ENCODE measurements around the gene ANAPC4. TPM values are rescaled to one million over a fixed set of nuclear protein-coding genes. Genes with fewer than 3 reads are reported as not detected.

ANAPC4 gene
- total RNA-seq, 2 donors from 2014 or later, result 41.0 to 41.1 TPM

- ATAC-seq (ENCODE audit: insufficient number of reproducible peaks, low FRiP score, low read depth) (no peak), DNase-seq (ENCODE audit: low spot score) (no peak)
- TF ChIP-seq CTCF (IDR thresholded peaks at IDR 0.05), result no peak
- no peaks in the 10 kb centered on the region for H3K4me1 ChIP-seq (ENCODE audit: control insufficient read depth in 1 of 2, low read depth in 2 of 2)
- no peaks in the 10 kb centered on the region for H3K9me3 ChIP-seq
- no peak overlapping the region for H3K27ac ChIP-seq
- H3K27me3 ChIP-seq (replicated peaks; ENCODE audit: insufficient read depth), result no peaks in the 10 kb centered on the region
- no peaks in the 10 kb centered on the region for H3K36me3 ChIP-seq
- no peak overlapping the region for H3K4me3 ChIP-seq
Observed at GRCh38 chr4:25345744-25346143, 31.3 kb upstream of the ANAPC4 start.

- DNase-seq (ENCODE audit: low spot score) (no peak), ATAC-seq (ENCODE audit: insufficient number of reproducible peaks, low FRiP score, low read depth) (no peak)
- no peaks in the 10 kb centered on the region for H3K27me3 ChIP-seq (replicated peaks; ENCODE audit: insufficient read depth)
- TF ChIP-seq CTCF (IDR thresholded peaks at IDR 0.05), result no peak
- H3K4me3 ChIP-seq, result no peak overlapping the region
- H3K36me3 ChIP-seq, result no peaks in the 10 kb centered on the region
- H3K27ac ChIP-seq, result no peak overlapping the region
- no peaks in the 10 kb centered on the region for H3K9me3 ChIP-seq
- H3K4me1 ChIP-seq (ENCODE audit: control insufficient read depth in 1 of 2, low read depth in 2 of 2), result no peaks in the 10 kb centered on the region
Observed at GRCh38 chr4:25346913-25347312, 30.1 kb upstream of the ANAPC4 start.

GRCh38 chr4:25347473-25347872 lies 29.6 kb upstream of the ANAPC4 start:
- no peak overlapping the region for H3K4me3 ChIP-seq
- no peaks in the 10 kb centered on the region for H3K9me3 ChIP-seq
- DNase-seq (ENCODE audit: low spot score) (no peak), ATAC-seq (ENCODE audit: insufficient number of reproducible peaks, low FRiP score, low read depth) (no peak)
- no peaks in the 10 kb centered on the region for H3K27me3 ChIP-seq (replicated peaks; ENCODE audit: insufficient read depth)
- no peaks in the 10 kb centered on the region for H3K4me1 ChIP-seq (ENCODE audit: control insufficient read depth in 1 of 2, low read depth in 2 of 2)
- no peak overlapping the region for H3K27ac ChIP-seq
- H3K36me3 ChIP-seq, result no peaks in the 10 kb centered on the region
- TF ChIP-seq CTCF (IDR thresholded peaks at IDR 0.05), result no peak

GRCh38 chr4:25347971-25348370 lies 29.1 kb upstream of the ANAPC4 start:
- Histone ChIP-seq H3K9me3 (no peaks in the 10 kb centered on the region), H3K27ac (no peak overlapping the region), H3K36me3 (no peaks in the 10 kb centered on the region), H3K27me3 (replicated peaks; ENCODE audit: insufficient read depth) (no peaks in the 10 kb centered on the region), H3K4me3 (no peak overlapping the region), H3K4me1 (ENCODE audit: control insufficient read depth in 1 of 2, low read depth in 2 of 2) (no peaks in the 10 kb centered on the region)
- no peak for ATAC-seq (ENCODE audit: insufficient number of reproducible peaks, low FRiP score, low read depth)
- no peak for TF ChIP-seq CTCF (IDR thresholded peaks at IDR 0.05)
- no peak for DNase-seq (ENCODE audit: low spot score)

- H3K4me1 ChIP-seq (ENCODE audit: control insufficient read depth in 1 of 2, low read depth in 2 of 2), result no peaks in the 10 kb centered on the region
- ATAC-seq (ENCODE audit: insufficient number of reproducible peaks, low FRiP score, low read depth), result no peak
- H3K4me3 ChIP-seq, result no peak overlapping the region
Observed at GRCh38 chr4:25350561-25350960, 26.5 kb upstream of the ANAPC4 start.

More at GRCh38 chr4:25350561-25350960, 26.5 kb upstream of the ANAPC4 start:
- no peak overlapping the region for H3K27ac ChIP-seq
- no peaks in the 10 kb centered on the region for H3K36me3 ChIP-seq
- no peak for DNase-seq (ENCODE audit: low spot score)
- no peak for TF ChIP-seq CTCF (IDR thresholded peaks at IDR 0.05)
- no peaks in the 10 kb centered on the region for H3K9me3 ChIP-seq
- no peaks in the 10 kb centered on the region for H3K27me3 ChIP-seq (replicated peaks; ENCODE audit: insufficient read depth)
